Naive thymus-derived CD8-positive, alpha-beta T cell (primary cell): Measurements from ENCODE around the gene SCRN2. TPM values are rescaled to one million over a fixed set of nuclear protein-coding genes. Genes with fewer than 3 reads are reported as not detected.
A peak's percentile ranks its signal among the peaks of the same experiment; 100 is the strongest.

Source experiments
- ATAC-seq, 2 donors: fragments of 150-1000 bp; cut with Tn5 transposase in 1 of 2; sonication (Bioruptor Pico), chemical (Tn5 transposase) in 1 of 2; 1 replicate in 1 of 2; 2 replicates in 1 of 2; pipeline ENCODE4 v1.10.0; 2021; ENCODE audit warnings: mild to moderate bottlenecking in 2 of 2, moderate library complexity in 2 of 2
- POLR2A ChIA-PET: fragments of 350-600 bp; sonication (Branson Sonifier 250); formaldehyde crosslinking; loops from one replicate; lab custom pipeline; 2021; ENCODE audit warnings: antibody characterized with exemption; lab: Charles Lee
- DNase-seq, 10 donors: peaks; one replicate each; pipeline versions ENCODE4 v3.0.0 to v3.0.0-alpha.2; 2020 to 2022
- H3K27ac Mint-ChIP-seq, 10 donors: one replicate each; pipeline ENCODE4 v1.8.0; 2020 to 2022; ENCODE audit warnings: mild to moderate bottlenecking in 10 of 10, mixed read lengths in 10 of 10, moderate library complexity in 4 of 10, inconsistent platforms in 1 of 10
- H3K27me3 Mint-ChIP-seq, 5 donors: one replicate each; pipeline ENCODE4 v1.8.0; 2021 to 2022; ENCODE audit warnings: mixed read lengths in 5 of 5
- H3K36me3 Mint-ChIP-seq, 3 donors: one replicate each; pipeline ENCODE4 v1.8.0; 2020 to 2022; ENCODE audit warnings: mixed read lengths in 3 of 3, mild to moderate bottlenecking in 2 of 3, inconsistent platforms in 1 of 3
- H3K4me1 Mint-ChIP-seq, 4 donors: one replicate each; pipeline ENCODE4 v1.8.0; 2021 to 2022; ENCODE audit warnings: mixed read lengths in 4 of 4
- H3K4me3 Mint-ChIP-seq, 10 donors: one replicate each; pipeline ENCODE4 v1.8.0; 2020 to 2022; ENCODE audit warnings: mild to moderate bottlenecking in 10 of 10, mixed read lengths in 10 of 10, moderate library complexity in 6 of 10, inconsistent platforms in 1 of 10
- H3K9me3 Mint-ChIP-seq, 9 donors: one replicate each; pipeline ENCODE4 v1.8.0; 2020 to 2022; ENCODE audit warnings: mixed read lengths in 9 of 9, mild to moderate bottlenecking in 3 of 9, inconsistent platforms in 1 of 9, moderate library complexity in 1 of 9
- polyA plus RNA-seq, 3 donors: library from polyadenylated mRNA; unstranded; fragments of 300-500 nt; fragmentation: Illumina TruSeq; gene quantifications; one replicate each; pipeline ENCODE4 v1.2.3, GENCODE V29; 2021
- total RNA-seq, 8 experiments: library from RNA in 2 of 8; stranded (reverse) in 2 of 8; gene quantifications; one replicate each; pipeline ENCODE4 v1.2.3 and lab custom pipeline; 2021 to 2026

The SCRN2 gene
- total and polyA plus RNA-seq, 5 experiments from 2014 or later: 19.3 to 46.0 (median 37.9) TPM

- DNase-seq (no peak), ATAC-seq (no peak)
- Mint-ChIP-seq H3K4me1 (peaks cover 13 to 26% (median 23%) of the 10 kb centered on the region in 4 donors), H3K27me3 (peaks cover 6 to 32% (median 21%) of the 10 kb centered on the region in 5 donors), H3K9me3 (no peaks in the 10 kb centered on the region), H3K4me3 (no peak overlapping the region), H3K27ac (peak overlapping the region in 1 of 10 donors; percentile 77), H3K36me3 (no peaks in the 10 kb centered on the region)
- POLR2A ChIA-PET: interaction anchor here (0.6 to 1.2 kb wide), 3 partner anchors 10 to 182 kb away, joined by 3 to 6 read pairs (median 3); partner anchors contain the start of gene SP2
Measured at GRCh38 chr17:47879028-47879585, 38.0 kb upstream of the SCRN2 start.

- peak overlapping the region in 2 of 10 donors; percentile 16 to 56 for H3K27ac Mint-ChIP-seq
- POLR2A ChIA-PET: interaction anchor here (0.6 kb wide), 2 partner anchors 11 to 181 kb away, joined by 3 read pairs; no protein-coding TSS in a partner anchor
- no peak for ATAC-seq
- no peaks in the 10 kb centered on the region for H3K9me3 Mint-ChIP-seq
- no peak overlapping the region for H3K4me3 Mint-ChIP-seq
- DNase-seq: no peak
- H3K4me1 Mint-ChIP-seq: peaks cover 7 to 20% (median 17%) of the 10 kb centered on the region in 4 donors
- peaks cover 7 to 39% (median 26%) of the 10 kb centered on the region in 5 donors for H3K27me3 Mint-ChIP-seq
- H3K36me3 Mint-ChIP-seq: no peaks in the 10 kb centered on the region
Measured at GRCh38 chr17:47878203-47879027, 37.3 kb upstream of the SCRN2 start.

GRCh38 chr17:47877368-47878034 is 36.4 kb upstream of the SCRN2 start:
- Mint-ChIP-seq H3K27ac (no peak overlapping the region), H3K27me3 (peaks cover 10 to 43% (median 26%) of the 10 kb centered on the region in 5 donors), H3K9me3 (no peaks in the 10 kb centered on the region), H3K4me3 (no peak overlapping the region), H3K36me3 (no peaks in the 10 kb centered on the region), H3K4me1 (peaks cover 0 to 12% (median 8%) of the 10 kb centered on the region in 4 donors)
- POLR2A ChIA-PET: no interaction called here
- ATAC-seq (no peak), DNase-seq (no peak)

GRCh38 chr17:47875011-47875985 is 34.2 kb upstream of the SCRN2 start:
- Mint-ChIP-seq H3K9me3 (no peaks in the 10 kb centered on the region), H3K4me1 (peaks cover 0 to 12% (median 8%) of the 10 kb centered on the region in 4 donors), H3K4me3 (no peak overlapping the region), H3K36me3 (no peaks in the 10 kb centered on the region), H3K27ac (peak overlapping the region in 2 of 10 donors; percentile 61 to 76), H3K27me3 (peaks cover 15 to 65% (median 40%) of the 10 kb centered on the region in 5 donors)
- POLR2A ChIA-PET: no interaction called here
- ATAC-seq: no peak
- no peak for DNase-seq

- no peaks in the 10 kb centered on the region for H3K9me3 Mint-ChIP-seq
- ATAC-seq: no peak
- no peak overlapping the region for H3K4me3 Mint-ChIP-seq
- no peak overlapping the region for H3K27ac Mint-ChIP-seq
- no peaks in the 10 kb centered on the region for H3K36me3 Mint-ChIP-seq
- peaks cover 0 to 10% (median 2%) of the 10 kb centered on the region in 4 donors for H3K4me1 Mint-ChIP-seq
- H3K27me3 Mint-ChIP-seq: peaks cover 15 to 65% (median 44%) of the 10 kb centered on the region in 5 donors
- POLR2A ChIA-PET: no interaction called here
- no peak for DNase-seq
Measured at GRCh38 chr17:47873200-47874090, 32.4 kb upstream of the SCRN2 start.

- no peak overlapping the region for H3K27ac Mint-ChIP-seq
- POLR2A ChIA-PET: no interaction called here
- no peaks in the 10 kb centered on the region for H3K9me3 Mint-ChIP-seq
Measured at GRCh38 chr17:47872651-47873161, 31.6 kb upstream of the SCRN2 start.

GRCh38 chr17:47872019-47872650 is 31.1 kb upstream of the SCRN2 start:
- peaks cover 17 to 66% (median 43%) of the 10 kb centered on the region in 5 donors for H3K27me3 Mint-ChIP-seq
- ATAC-seq (no peak), DNase-seq (no peak)
- H3K4me3 Mint-ChIP-seq: no peak overlapping the region
- POLR2A ChIA-PET: no interaction called here
- H3K27ac Mint-ChIP-seq: no peak overlapping the region
- peaks cover 0 to 4% (median under 1%) of the 10 kb centered on the region in 4 donors for H3K4me1 Mint-ChIP-seq
- no peaks in the 10 kb centered on the region for H3K9me3 Mint-ChIP-seq
- H3K36me3 Mint-ChIP-seq: no peaks in the 10 kb centered on the region

More at GRCh38 chr17:47872651-47873161, 31.6 kb upstream of the SCRN2 start:
- DNase-seq: no peak
- Mint-ChIP-seq H3K27me3 (peaks cover 17 to 65% (median 43%) of the 10 kb centered on the region in 5 donors), H3K4me3 (no peak overlapping the region), H3K36me3 (no peaks in the 10 kb centered on the region), H3K4me1 (peaks cover 0 to 6% (median 1%) of the 10 kb centered on the region in 4 donors)
- ATAC-seq: no peak

- DNase-seq: no peak
- no peak for ATAC-seq
- Mint-ChIP-seq H3K36me3 (no peaks in the 10 kb centered on the region), H3K9me3 (no peaks in the 10 kb centered on the region), H3K27ac (peak overlapping the region in 1 of 10 donors; percentile 46), H3K4me1 (peaks cover 0 to 4% (median under 1%) of the 10 kb centered on the region in 4 donors), H3K4me3 (no peak overlapping the region), H3K27me3 (peaks cover 17 to 64% (median 43%) of the 10 kb centered on the region in 5 donors)
- POLR2A ChIA-PET: no interaction called here
Measured at GRCh38 chr17:47871048-47871447, 30.0 kb upstream of the SCRN2 start.

- H3K4me1 Mint-ChIP-seq: peaks cover 0 to 5% (median 2%) of the 10 kb centered on the region in 4 donors
- H3K36me3 Mint-ChIP-seq: no peaks in the 10 kb centered on the region
- peak overlapping the region in 2 of 10 donors; percentile 5 to 56 for H3K27ac Mint-ChIP-seq
- H3K27me3 Mint-ChIP-seq: peaks cover 12 to 55% (median 35%) of the 10 kb centered on the region in 5 donors
- DNase-seq (no peak), ATAC-seq (no peak)
- no peak overlapping the region for H3K4me3 Mint-ChIP-seq
- H3K9me3 Mint-ChIP-seq: no peaks in the 10 kb centered on the region
- POLR2A ChIA-PET: interaction anchor here (1.3 kb wide), 1 partner anchor 25 kb away, joined by 4 read pairs; no protein-coding TSS in a partner anchor
Measured at GRCh38 chr17:47870056-47870455, 29.0 kb upstream of the SCRN2 start.

- no peaks in the 10 kb centered on the region for H3K9me3 Mint-ChIP-seq
- no peaks in the 10 kb centered on the region for H3K36me3 Mint-ChIP-seq
- POLR2A ChIA-PET: interaction anchor here (0.6 to 1.3 kb wide), 2 partner anchors 11 to 26 kb away, joined by 4 read pairs; no protein-coding TSS in a partner anchor
- H3K4me3 Mint-ChIP-seq: no peak overlapping the region
- DNase-seq: no peak
- ATAC-seq: no peak
- peak overlapping the region in 1 of 10 donors; percentile 24 for H3K27ac Mint-ChIP-seq
- peaks cover 11 to 46% (median 31%) of the 10 kb centered on the region in 5 donors for H3K27me3 Mint-ChIP-seq
- peaks cover 0 to 10% (median 2%) of the 10 kb centered on the region in 4 donors for H3K4me1 Mint-ChIP-seq
Measured at GRCh38 chr17:47869114-47869513, 28.0 kb upstream of the SCRN2 start.
